OCI-LY3 (cell line): ENCODE results near the gene ARF1.

ENCODE experiments used
- CTCF ChIP-seq: fragments of 200-600, 300-600 bp; sonication (generic); IDR thresholded peaks from 2 replicates; pipeline ENCODE4 v1.5.1; 2014; ENCODE audit warnings: antibody characterized with exemption, low read length, low read depth
- EZH2phosphoT487 ChIP-seq: fragments of 200-600 bp; shearing (Covaris generic); IDR thresholded peaks from 2 replicates; pipeline ENCODE4 v1.6.1; 2018; ENCODE audit warnings: antibody characterized with exemption, mixed run types, low read depth

- no peak for TF ChIP-seq CTCF
- TF ChIP-seq EZH2phosphoT487 = no peak
Observed at GRCh38 chr1:228100822-228101613, 18.5 kb downstream of the ARF1 start.
